Activated naive CD8-positive, alpha-beta T cell treated with anti-CD3 and anti-CD28 coated beads, Interleukin-2, amount 10 ng/mL, durations not matched to agents 7 days and 5 days (primary cell): Measurements from ENCODE around the gene MAPK9. TPM values are rescaled to one million over a fixed set of nuclear protein-coding genes. Genes with fewer than 3 reads are reported as not detected.

Experiments
- ATAC-seq: fragments of 150-1000 bp; cut with Tn5 transposase; one replicate; pipeline ENCODE4 v1.10.0; 2021; ENCODE audit warnings: low read depth, moderate library complexity
- POLR2A ChIA-PET: fragments of 350-600 bp; sonication (Branson Sonifier 250); formaldehyde crosslinking; loops from one replicate; lab custom pipeline; 2021; ENCODE audit warnings: antibody characterized with exemption; lab: Charles Lee
- DNase-seq: peaks from one replicate; pipeline ENCODE4 v3.0.0; 2021
- H3K27ac Mint-ChIP-seq: one replicate; pipeline ENCODE4 v1.8.0; 2022; ENCODE audit warnings: mild to moderate bottlenecking, mixed read lengths
- H3K27me3 Mint-ChIP-seq: one replicate; pipeline ENCODE4 v1.8.0; 2022; ENCODE audit warnings: mild to moderate bottlenecking, moderate library complexity, mixed read lengths
- H3K36me3 Mint-ChIP-seq: one replicate; pipeline ENCODE4 v1.8.0; 2021; ENCODE audit warnings: mild to moderate bottlenecking, mixed read lengths
- H3K4me1 Mint-ChIP-seq: one replicate; pipeline ENCODE4 v1.8.0; 2021; ENCODE audit warnings: mixed read lengths
- H3K4me3 Mint-ChIP-seq: one replicate; pipeline ENCODE4 v1.8.0; 2022; ENCODE audit warnings: mild to moderate bottlenecking, moderate library complexity, mixed read lengths
- H3K9me3 Mint-ChIP-seq: one replicate; pipeline ENCODE4 v1.8.0; 2021; ENCODE audit warnings: mixed read lengths
- total RNA-seq, 2 experiments: library from RNA; stranded (reverse); gene quantifications; one replicate each; pipeline ENCODE4 v1.2.3, GENCODE V29; 2021

MAPK9 gene
- total RNA-seq, 2 experiments from 2014 or later = 45.0 to 46.0 TPM

DNA sequence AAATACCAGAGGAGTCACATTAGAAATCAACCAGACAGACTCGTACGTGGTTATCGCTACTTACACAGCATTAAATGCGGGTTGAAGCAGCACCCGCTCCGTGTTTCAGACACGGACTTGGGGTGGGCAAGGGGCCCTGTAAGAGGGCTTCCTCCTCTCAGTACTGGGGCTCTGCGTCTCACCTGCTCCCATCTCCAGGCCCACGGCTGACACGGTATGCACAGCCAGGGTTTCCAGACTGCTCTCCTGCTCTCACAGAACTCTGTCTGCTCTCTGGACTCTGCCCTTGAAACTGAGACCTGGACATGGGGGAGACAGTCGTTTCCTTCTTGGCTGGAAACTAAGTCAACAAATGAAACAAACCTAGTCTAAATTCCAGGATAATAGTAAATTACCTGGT is 58.2 kb downstream of the MAPK9 start:
- no peak for ATAC-seq
- H3K36me3 Mint-ChIP-seq = peaks cover 59% of the 10 kb centered on the region
- H3K4me1 Mint-ChIP-seq = no peaks in the 10 kb centered on the region
- DNase-seq = no peak
- no peak overlapping the region for H3K4me3 Mint-ChIP-seq
- POLR2A ChIA-PET = no interaction called here
- no peak overlapping the region for H3K27ac Mint-ChIP-seq
- no peaks in the 10 kb centered on the region for H3K27me3 Mint-ChIP-seq
- peaks cover 14% of the 10 kb centered on the region for H3K9me3 Mint-ChIP-seq

- no peak for ATAC-seq
- no peak overlapping the region for H3K4me3 Mint-ChIP-seq
- POLR2A ChIA-PET = no interaction called here
- H3K27ac Mint-ChIP-seq = no peak overlapping the region
- no peak for DNase-seq
- H3K36me3 Mint-ChIP-seq = peaks cover 30% of the 10 kb centered on the region
- H3K9me3 Mint-ChIP-seq = peaks cover 21% of the 10 kb centered on the region
- no peaks in the 10 kb centered on the region for H3K4me1 Mint-ChIP-seq
- no peaks in the 10 kb centered on the region for H3K27me3 Mint-ChIP-seq
These were observed 61.9 kb downstream of the MAPK9 start for GRCh38 chr5:180230017-180230416.

DNA sequence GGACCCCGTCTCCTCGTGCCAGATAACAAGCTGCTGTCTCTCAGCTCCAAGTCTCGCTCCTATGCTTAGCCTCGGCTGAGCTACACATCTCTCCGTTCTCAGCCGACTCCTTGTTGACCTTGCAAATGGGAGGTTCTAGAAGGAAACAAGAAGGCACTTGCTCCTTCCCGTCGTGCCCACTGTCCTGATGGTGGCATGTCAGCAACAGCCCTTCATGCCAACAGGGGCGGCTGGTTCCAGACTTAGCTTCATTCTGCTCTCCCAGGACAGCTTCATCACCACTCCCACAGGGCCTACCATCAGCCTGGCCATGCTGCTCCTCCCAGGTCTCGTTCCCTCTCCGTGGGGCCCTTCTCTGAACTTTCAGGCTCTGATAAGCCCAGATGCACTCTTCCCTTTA is 69.8 kb downstream of the MAPK9 start:
- Mint-ChIP-seq H3K36me3 (peaks cover 2% of the 10 kb centered on the region), H3K4me1 (no peaks in the 10 kb centered on the region), H3K4me3 (no peak overlapping the region), H3K27ac (no peak overlapping the region), H3K27me3 (no peaks in the 10 kb centered on the region), H3K9me3 (peaks cover 33% of the 10 kb centered on the region)
- no peak for ATAC-seq
- no peak for DNase-seq
- POLR2A ChIA-PET = no interaction called here

GRCh38 chr5:180217797-180218196 is 74.1 kb downstream of the MAPK9 start:
- POLR2A ChIA-PET = no interaction called here
- DNase-seq (no peak), ATAC-seq (no peak)
- Mint-ChIP-seq H3K4me3 (no peak overlapping the region), H3K27me3 (peaks cover 4% of the 10 kb centered on the region), H3K4me1 (no peaks in the 10 kb centered on the region), H3K27ac (no peak overlapping the region), H3K9me3 (peaks cover 24% of the 10 kb centered on the region), H3K36me3 (no peaks in the 10 kb centered on the region)

- DNase-seq = no peak
- no peaks in the 10 kb centered on the region for H3K36me3 Mint-ChIP-seq
- POLR2A ChIA-PET = no interaction called here
- no peak for ATAC-seq
- no peaks in the 10 kb centered on the region for H3K4me1 Mint-ChIP-seq
- peaks cover 19% of the 10 kb centered on the region for H3K9me3 Mint-ChIP-seq
- H3K4me3 Mint-ChIP-seq = no peak overlapping the region
- H3K27ac Mint-ChIP-seq = no peak overlapping the region
- H3K27me3 Mint-ChIP-seq = peaks cover 4% of the 10 kb centered on the region
These were observed 75.2 kb downstream of the MAPK9 start for GRCh38 chr5:180216646-180217171.

DNA sequence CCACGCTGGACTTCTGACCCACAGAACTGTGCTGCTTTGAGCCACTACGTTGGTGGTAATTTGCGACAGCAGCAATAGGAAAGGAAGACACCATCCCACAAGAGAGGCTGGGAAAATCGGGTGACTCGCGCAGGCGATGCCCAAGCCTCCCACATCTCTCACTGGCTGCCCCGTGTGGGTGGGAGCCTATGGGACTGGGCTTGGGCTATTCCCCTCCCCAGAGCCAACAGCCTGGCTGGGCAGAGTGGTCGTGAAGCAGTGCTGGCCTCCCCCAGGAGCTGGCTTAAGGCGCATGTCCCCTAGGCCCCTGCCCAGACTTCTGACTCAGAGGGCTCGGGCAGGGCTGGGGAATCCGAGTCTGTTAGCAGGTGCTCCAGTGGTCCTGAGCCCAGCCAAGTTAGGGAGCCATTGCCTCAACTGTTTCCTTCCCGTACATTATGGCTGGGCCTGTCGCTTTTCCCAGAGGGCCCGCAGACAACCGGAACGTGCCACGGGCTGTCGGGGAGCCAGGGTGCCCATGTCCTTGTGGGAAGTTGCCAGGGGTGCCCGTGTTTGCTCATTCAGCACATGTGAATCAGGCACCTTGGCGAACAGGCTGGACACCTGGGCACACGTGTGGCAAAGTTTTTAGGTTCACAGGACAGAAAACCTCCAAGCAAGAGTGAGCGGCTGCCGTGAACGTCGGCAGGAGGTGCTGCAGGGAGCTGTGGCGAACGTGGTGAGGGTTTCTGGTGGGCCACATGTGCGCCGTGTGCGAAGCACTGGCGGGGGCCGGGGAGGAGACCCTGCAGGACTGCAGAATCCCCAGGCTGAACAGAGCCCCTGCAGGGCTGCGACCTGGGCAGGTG is 75.9 kb downstream of the MAPK9 start:
- Mint-ChIP-seq H3K36me3 (no peaks in the 10 kb centered on the region), H3K4me3 (no peak overlapping the region), H3K9me3 (peaks cover 19% of the 10 kb centered on the region), H3K27me3 (peaks cover 4% of the 10 kb centered on the region), H3K27ac (no peak overlapping the region), H3K4me1 (no peaks in the 10 kb centered on the region)
- no peak for DNase-seq
- ATAC-seq = no peak
- POLR2A ChIA-PET = no interaction called here

DNA sequence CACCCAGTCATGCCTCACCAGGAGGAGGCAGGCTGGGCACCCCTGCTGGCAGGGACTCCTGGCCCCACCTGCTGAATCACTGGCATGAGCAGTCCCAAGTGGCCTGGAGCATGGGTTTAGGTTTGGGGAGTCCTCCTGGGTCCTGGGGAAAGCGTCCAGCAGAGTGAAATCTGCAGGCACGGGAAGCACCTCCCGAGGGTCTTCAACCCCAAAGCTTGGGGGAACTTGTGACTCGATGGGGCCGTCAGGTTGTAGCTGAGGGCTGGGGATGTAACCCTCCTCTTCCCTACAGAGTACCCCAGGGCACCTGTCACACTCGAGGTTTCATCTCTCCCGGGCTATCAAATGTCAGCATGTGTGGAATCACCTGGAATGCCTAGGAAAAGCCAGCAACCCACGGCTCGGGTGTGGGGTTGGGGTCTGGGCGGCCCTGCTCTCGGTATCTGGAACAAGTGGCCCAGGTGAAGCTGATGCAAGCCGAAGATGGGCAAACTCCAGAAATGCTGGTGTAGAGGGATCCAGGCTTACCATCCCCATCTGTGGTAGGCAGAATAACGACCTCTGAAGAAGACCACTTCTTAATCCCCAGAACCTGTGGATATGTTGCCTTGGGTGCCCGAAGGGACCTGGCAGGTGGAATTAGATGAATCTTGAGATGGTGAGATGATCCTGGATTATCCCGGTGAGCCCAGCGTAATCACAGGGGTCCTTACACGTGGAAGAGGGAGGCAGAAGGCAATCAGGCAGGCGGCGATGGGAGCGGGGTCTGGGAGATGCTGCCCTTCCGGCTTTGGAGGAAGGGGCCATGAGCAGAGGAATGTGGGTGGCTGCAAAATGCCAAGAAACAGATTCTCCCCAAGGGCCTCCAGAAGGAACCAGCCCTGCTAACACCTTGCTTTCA is 76.8 kb downstream of the MAPK9 start:
- Mint-ChIP-seq H3K27ac (no peak overlapping the region), H3K9me3 (peaks cover 17% of the 10 kb centered on the region), H3K36me3 (no peaks in the 10 kb centered on the region), H3K4me3 (no peak overlapping the region), H3K27me3 (peaks cover 4% of the 10 kb centered on the region), H3K4me1 (no peaks in the 10 kb centered on the region)
- ATAC-seq (no peak), DNase-seq (no peak)
- POLR2A ChIA-PET = no interaction called here

- no peak for DNase-seq
- peaks cover 13% of the 10 kb centered on the region for H3K9me3 Mint-ChIP-seq
- no peaks in the 10 kb centered on the region for H3K36me3 Mint-ChIP-seq
- H3K4me3 Mint-ChIP-seq = no peak overlapping the region
- no peak for ATAC-seq
- POLR2A ChIA-PET = no interaction called here
- peaks cover 10% of the 10 kb centered on the region for H3K27me3 Mint-ChIP-seq
- H3K4me1 Mint-ChIP-seq = no peaks in the 10 kb centered on the region
- no peak overlapping the region for H3K27ac Mint-ChIP-seq
These were observed 78.2 kb downstream of the MAPK9 start for GRCh38 chr5:180213657-180214207.

DNA sequence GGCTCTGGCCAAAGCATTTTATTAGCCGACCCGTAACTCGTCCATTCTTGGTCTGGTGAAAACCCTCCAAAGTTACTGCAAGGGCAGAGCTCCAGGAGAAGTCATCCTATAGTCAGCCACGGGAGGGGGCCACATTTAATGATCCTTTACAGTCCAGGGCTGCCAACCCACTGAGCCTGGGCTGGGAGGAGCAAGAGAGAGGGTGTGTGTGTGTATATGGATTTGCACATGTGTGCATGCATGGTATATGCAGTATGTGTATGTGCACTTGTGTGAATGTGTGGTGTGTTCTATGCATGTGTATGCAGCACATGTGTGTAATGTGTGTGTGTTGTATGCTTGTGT is 78.7 kb downstream of the MAPK9 start:
- POLR2A ChIA-PET = no interaction called here
- peaks cover 13% of the 10 kb centered on the region for H3K27me3 Mint-ChIP-seq
- H3K36me3 Mint-ChIP-seq = no peaks in the 10 kb centered on the region
- DNase-seq = no peak
- no peaks in the 10 kb centered on the region for H3K4me1 Mint-ChIP-seq
- H3K27ac Mint-ChIP-seq = no peak overlapping the region
- no peak overlapping the region for H3K4me3 Mint-ChIP-seq
- no peak for ATAC-seq
- peaks cover 10% of the 10 kb centered on the region for H3K9me3 Mint-ChIP-seq

DNA sequence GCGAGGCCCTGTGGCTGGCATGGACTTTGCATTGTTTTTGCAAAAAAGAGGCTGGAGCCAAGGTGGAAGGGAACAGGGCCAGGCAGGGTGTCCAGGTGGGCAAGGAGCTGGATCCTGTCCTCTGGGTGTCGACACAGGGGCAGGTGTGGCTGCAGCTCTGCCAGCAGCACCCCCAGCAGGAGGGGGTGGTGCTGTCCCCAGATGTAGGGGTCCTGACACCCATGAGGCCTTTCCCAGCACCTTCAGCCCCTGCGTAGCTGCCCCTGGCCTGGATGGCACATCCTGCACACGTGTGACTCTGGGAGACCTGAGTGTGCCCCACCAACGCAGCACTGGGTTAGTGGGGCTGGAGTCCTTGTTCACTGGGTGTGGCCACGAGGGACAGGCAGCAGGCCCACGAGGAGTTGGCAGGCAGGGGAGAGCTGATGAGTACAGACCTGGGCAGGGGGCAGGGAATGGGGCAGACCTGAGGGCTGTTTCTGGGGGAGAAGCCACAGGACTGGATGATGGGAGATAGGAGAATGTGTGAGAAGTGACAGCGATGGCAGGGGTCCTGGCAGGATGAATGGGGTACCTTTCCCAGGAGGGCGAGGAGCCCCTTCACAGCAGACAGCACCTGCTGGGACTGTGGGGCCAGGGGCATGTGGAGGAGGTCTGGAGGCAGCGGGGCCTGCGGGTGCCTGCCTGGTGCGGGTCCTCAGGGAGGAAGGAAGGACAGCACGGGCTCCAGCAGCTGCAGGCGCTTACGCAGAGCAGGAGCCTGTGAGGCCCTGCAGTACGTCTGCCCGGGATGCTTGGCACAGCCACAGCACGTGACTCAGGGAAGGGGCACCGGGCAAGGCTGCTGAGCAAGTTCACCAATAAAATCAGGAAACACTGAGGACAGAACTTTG is 79.3 kb downstream of the MAPK9 start:
- POLR2A ChIA-PET = no interaction called here
- Mint-ChIP-seq H3K4me1 (no peaks in the 10 kb centered on the region), H3K27me3 (peaks cover 20% of the 10 kb centered on the region), H3K27ac (no peak overlapping the region), H3K9me3 (peaks cover 9% of the 10 kb centered on the region), H3K36me3 (no peaks in the 10 kb centered on the region), H3K4me3 (no peak overlapping the region)
- ATAC-seq (no peak), DNase-seq (no peak)

DNA sequence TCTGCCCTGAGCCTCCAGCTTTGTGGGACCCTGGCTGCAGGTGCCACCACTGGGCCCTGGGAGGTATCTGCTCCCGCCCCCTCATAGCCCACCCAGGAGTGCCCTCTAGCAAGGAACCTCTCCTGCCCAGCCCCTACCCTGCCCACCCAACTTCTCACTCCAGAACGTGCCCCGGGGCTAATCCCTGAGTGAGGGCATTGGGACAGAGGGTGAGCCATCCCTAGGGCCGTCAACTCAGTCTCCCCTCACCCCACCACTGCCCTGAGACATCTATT is 80.2 kb downstream of the MAPK9 start:
- ATAC-seq = no peak
- DNase-seq = no peak
- H3K9me3 Mint-ChIP-seq = peaks cover 9% of the 10 kb centered on the region
- H3K4me3 Mint-ChIP-seq = no peak overlapping the region
- H3K27ac Mint-ChIP-seq = no peak overlapping the region
- POLR2A ChIA-PET = no interaction called here
- no peaks in the 10 kb centered on the region for H3K4me1 Mint-ChIP-seq
- H3K27me3 Mint-ChIP-seq = peaks cover 24% of the 10 kb centered on the region
- no peaks in the 10 kb centered on the region for H3K36me3 Mint-ChIP-seq

DNA sequence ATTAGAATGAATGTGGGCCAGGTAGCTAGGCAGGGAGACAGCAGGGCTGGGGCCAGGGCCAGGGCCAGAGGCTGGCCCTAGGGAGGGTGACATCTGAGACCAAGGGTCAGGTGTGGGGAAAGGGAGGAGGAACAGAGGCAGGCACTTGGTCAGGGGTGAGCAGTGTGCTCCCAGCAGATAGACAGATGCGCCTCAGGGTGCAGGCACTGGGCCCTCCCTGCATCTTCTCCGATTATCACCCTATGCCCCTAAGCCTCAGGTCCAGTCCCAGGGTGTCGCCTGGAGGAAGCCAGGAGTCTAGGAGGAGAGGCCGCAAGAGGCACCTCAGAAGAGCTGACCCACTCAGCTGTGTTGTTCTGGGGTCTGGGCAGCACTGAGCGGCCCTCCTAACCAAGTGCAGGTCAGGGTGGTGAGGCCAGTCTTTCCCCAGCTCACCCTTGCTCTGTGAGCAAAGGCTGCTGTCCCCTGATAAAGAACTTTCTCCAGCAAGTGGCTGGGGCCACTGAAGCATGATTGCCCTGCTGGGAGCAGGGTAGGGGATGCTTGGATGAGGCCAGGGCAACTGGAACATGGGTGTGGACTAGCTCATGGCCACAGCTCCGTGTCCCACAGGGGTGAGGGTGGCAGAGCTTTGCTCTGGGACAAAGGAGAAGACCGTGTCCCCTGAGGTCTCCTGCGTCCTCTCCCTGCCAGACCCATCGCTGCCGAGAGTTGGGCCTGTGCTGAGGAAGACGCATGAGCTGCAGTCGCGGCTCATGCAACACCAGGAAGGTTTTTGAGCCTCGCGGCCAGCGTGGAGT is 80.7 kb downstream of the MAPK9 start:
- no peaks in the 10 kb centered on the region for H3K4me1 Mint-ChIP-seq
- H3K27ac Mint-ChIP-seq = no peak overlapping the region
- POLR2A ChIA-PET = no interaction called here
- no peak for DNase-seq
- no peak overlapping the region for H3K4me3 Mint-ChIP-seq
- no peak for ATAC-seq
- H3K36me3 Mint-ChIP-seq = no peaks in the 10 kb centered on the region
- peaks cover 28% of the 10 kb centered on the region for H3K27me3 Mint-ChIP-seq
- peaks cover 9% of the 10 kb centered on the region for H3K9me3 Mint-ChIP-seq
